HEK293 (cell line): ENCODE measurements around the gene TBC1D8.

Source experiments
- CTCF ChIP-seq: fragments of 450-650 bp; formaldehyde crosslinking; IDR thresholded peaks from 2 replicates; pipeline ENCODE4 v1.5.1; 2016; ENCODE audit warnings: missing biosample characterization, missing genetic modification characterization
- PRDM4 ChIP-seq: fragments of 450-650 bp; formaldehyde crosslinking; IDR thresholded peaks from 2 replicates; pipeline ENCODE4 v1.5.1; 2017; ENCODE audit warnings: missing biosample characterization, missing genetic modification characterization
- RBAK ChIP-seq: fragments of 450-650 bp; formaldehyde crosslinking; IDR thresholded peaks from 2 replicates; pipeline ENCODE4 v1.5.1; 2016; ENCODE audit warnings: missing biosample characterization, missing genetic modification characterization
- SP2 ChIP-seq: fragments of 450-650 bp; formaldehyde crosslinking; IDR thresholded peaks from 2 replicates; pipeline ENCODE4 v1.5.1; 2016; ENCODE audit warnings: missing biosample characterization, missing genetic modification characterization
- ZBTB8A ChIP-seq: fragments of 450-650 bp; formaldehyde crosslinking; IDR thresholded peaks from 2 replicates; pipeline ENCODE4 v1.5.1; 2016; ENCODE audit warnings: missing biosample characterization, missing genetic modification characterization
- ZNF18 ChIP-seq: fragments of 450-650 bp; formaldehyde crosslinking; IDR thresholded peaks from 2 replicates; pipeline ENCODE4 v1.5.1; 2016; ENCODE audit warnings: missing biosample characterization, missing genetic modification characterization
- ZNF292 ChIP-seq: fragments of 450-650 bp; formaldehyde crosslinking; IDR thresholded peaks from 2 replicates; pipeline ENCODE4 v1.5.1; 2016; ENCODE audit warnings: low read depth, missing biosample characterization, missing genetic modification characterization, borderline replicate concordance
- ZNF416 ChIP-seq: fragments of 450-650 bp; formaldehyde crosslinking; IDR thresholded peaks from 2 replicates; pipeline ENCODE4 v1.5.1; 2016; ENCODE audit warnings: missing biosample characterization, missing genetic modification characterization
- ZNF501 ChIP-seq: fragments of 450-650 bp; formaldehyde crosslinking; IDR thresholded peaks from 2 replicates; pipeline ENCODE4 v1.5.1; 2016; ENCODE audit warnings: missing biosample characterization, missing genetic modification characterization
- ZNF664 ChIP-seq: fragments of 450-650 bp; formaldehyde crosslinking; IDR thresholded peaks from 2 replicates; pipeline ENCODE4 v1.5.1; 2016; ENCODE audit warnings: missing biosample characterization, missing genetic modification characterization
- ZNF677 ChIP-seq: fragments of 450-650 bp; IDR thresholded peaks from 2 replicates; pipeline ENCODE4 v1.5.0; 2018; ENCODE audit warnings: missing biosample characterization, mild to moderate bottlenecking, missing genetic modification characterization, moderate library complexity
- ZNF791 ChIP-seq: fragments of 450-650 bp; formaldehyde crosslinking; IDR thresholded peaks from 2 replicates; pipeline ENCODE4 v1.5.1; 2016; ENCODE audit warnings: missing biosample characterization, missing genetic modification characterization
- ZXDB ChIP-seq: fragments of 450-650 bp; formaldehyde crosslinking; IDR thresholded peaks from 2 replicates; pipeline ENCODE4 v1.5.1; 2016; ENCODE audit warnings: missing biosample characterization, missing genetic modification characterization

- no peak for TF ChIP-seq ZNF677 (tag by site-specific recombination)
- TF ChIP-seq CTCF (tag by site-specific recombination), result peak; percentile 65
- TF ChIP-seq ZNF664 (tag by site-specific recombination), result no peak
- no peak for TF ChIP-seq ZNF501 (tag by site-specific recombination)
- no peak for TF ChIP-seq ZNF791 (tag by site-specific recombination)
- no peak for TF ChIP-seq PRDM4 (tag by site-specific recombination)
- TF ChIP-seq ZNF292 (tag by site-specific recombination), result no peak
- TF ChIP-seq ZXDB, result no peak
- no peak for TF ChIP-seq RBAK (tag by site-specific recombination)
- no peak for TF ChIP-seq ZNF18
- no peak for TF ChIP-seq SP2
- TF ChIP-seq ZBTB8A (tag by site-specific recombination), result no peak
- TF ChIP-seq ZNF416 (tag by site-specific recombination), result no peak
Measured at GRCh38 chr2:101012706-101013181, 138.4 kb downstream of the TBC1D8 start.
